Measurements from ENCODE around the gene ECE1.
A peak's percentile ranks its signal among the peaks of the same experiment; 100 is the strongest.

Gene ECE1

GRCh38 chr1:21289700-21290545 lies at the start of gene ECE1:
Gene ECE1, minus strand, starts transcription at chr1:21290463. Its CDS starts 49 bp downstream, at chr1:21290414.
- DNase-seq, result no peak

- DNase-seq, result no peak
These were observed 49.3 kb upstream of the ECE1 start for GRCh38 chr1:21339356-21340229.

- no peak for DNase-seq
These were observed 48.5 kb upstream of the ECE1 start for GRCh38 chr1:21338573-21339355.

- no peak for DNase-seq
These were observed 47.8 kb upstream of the ECE1 start for GRCh38 chr1:21337928-21338572.

- no peak for DNase-seq
These were observed 47.2 kb upstream of the ECE1 start for GRCh38 chr1:21337454-21337927.

- DNase-seq, result no peak
These were observed 46.8 kb upstream of the ECE1 start for GRCh38 chr1:21337010-21337437.

GRCh38 chr1:21335750-21336224 lies 45.5 kb upstream of the ECE1 start:
- DNase-seq, result no peak

GRCh38 chr1:21335088-21335691 lies 44.9 kb upstream of the ECE1 start:
- no peak for DNase-seq

GRCh38 chr1:21334214-21335087 lies 44.2 kb upstream of the ECE1 start:
- DNase-seq, result peak; percentile 30

- no peak for DNase-seq
These were observed 43.6 kb upstream of the ECE1 start for GRCh38 chr1:21333824-21334213.

GRCh38 chr1:21332554-21333311 lies 42.5 kb upstream of the ECE1 start:
- no peak for DNase-seq

GRCh38 chr1:21331752-21332478 lies 41.7 kb upstream of the ECE1 start:
- no peak for DNase-seq

- DNase-seq, result no peak
These were observed 40.3 kb upstream of the ECE1 start for GRCh38 chr1:21330544-21330943.

GRCh38 chr1:21329209-21329844 lies 39.1 kb upstream of the ECE1 start:
- no peak for DNase-seq

- no peak for DNase-seq
These were observed 37.5 kb upstream of the ECE1 start for GRCh38 chr1:21327566-21328323.

- no peak for DNase-seq
These were observed 36.6 kb upstream of the ECE1 start for GRCh38 chr1:21326861-21327344.

- DNase-seq, result no peak
These were observed 35.6 kb upstream of the ECE1 start for GRCh38 chr1:21325731-21326387.

All from GOT3 (cell line).